DMS79 treated with DMSO at 0.1 percent for 48 hours (cell line): ENCODE measurements around the gene PTPRG.

Source experiments
- DNase-seq: peaks from one replicate; lab custom pipeline; 2025; lab: John Stamatoyannopoulos, UW

Gene PTPRG

GRCh38 chr3:61768284-61769037 is 207.1 kb downstream of the PTPRG start:
- no peak for DNase-seq

- no peak for DNase-seq
These were observed 208.1 kb downstream of the PTPRG start for GRCh38 chr3:61769266-61769990.

- no peak for DNase-seq
These were observed 210.6 kb downstream of the PTPRG start for GRCh38 chr3:61771976-61772375.

GRCh38 chr3:61772456-61772855 is 211.1 kb downstream of the PTPRG start:
- no peak for DNase-seq

- no peak for DNase-seq
These were observed 213.0 kb downstream of the PTPRG start for GRCh38 chr3:61774279-61774890.

GRCh38 chr3:61776390-61776789 is 215.0 kb downstream of the PTPRG start:
- DNase-seq = no peak

- DNase-seq = no peak
These were observed 216.1 kb downstream of the PTPRG start for GRCh38 chr3:61777483-61777882.

GRCh38 chr3:61778095-61778494 is 216.7 kb downstream of the PTPRG start:
- DNase-seq = no peak

GRCh38 chr3:61780016-61780415 is 218.6 kb downstream of the PTPRG start:
- DNase-seq = no peak

- DNase-seq = no peak
These were observed 219.3 kb downstream of the PTPRG start for GRCh38 chr3:61780455-61781228.

GRCh38 chr3:61783993-61784718 is 222.8 kb downstream of the PTPRG start:
- DNase-seq = no peak

GRCh38 chr3:61788623-61789507 is 227.5 kb downstream of the PTPRG start:
- DNase-seq = no peak

- DNase-seq = no peak
These were observed 228.5 kb downstream of the PTPRG start for GRCh38 chr3:61789861-61790260.

- no peak for DNase-seq
These were observed 229.0 kb downstream of the PTPRG start for GRCh38 chr3:61790411-61790810.

GRCh38 chr3:61793056-61793455 is 231.7 kb downstream of the PTPRG start:
- DNase-seq = no peak

GRCh38 chr3:61793521-61793920 is 232.2 kb downstream of the PTPRG start:
- DNase-seq = no peak

GRCh38 chr3:61794341-61794740 is 233.0 kb downstream of the PTPRG start:
- no peak for DNase-seq

GRCh38 chr3:61794961-61795360 is 233.6 kb downstream of the PTPRG start:
- no peak for DNase-seq

GRCh38 chr3:61796088-61796680 is 234.8 kb downstream of the PTPRG start:
- no peak for DNase-seq

- no peak for DNase-seq
These were observed 235.5 kb downstream of the PTPRG start for GRCh38 chr3:61796911-61797310.
